HCT116 (cell line): ENCODE data around the gene OTOP2. TPM values are rescaled to one million over a fixed set of nuclear protein-coding genes. Genes with fewer than 3 reads are reported as not detected.

Source experiments
- ATAC-seq: fragments of 200-7000 bp; cut with Tn5 transposase; 2 replicates; pipeline ENCODE4 v1.9.1; 2020; ENCODE audit warnings: mild to moderate bottlenecking, moderate library complexity
- BruUV-seq: library from RNA; stranded (reverse); fragments of 400-500 nt; replicated peaks from 2 replicates; lab custom pipeline; 2021; lab: Mats Ljungman, UMichigan
- CTCF ChIA-PET: fragments of 300-600 bp; sonication (Branson Sonifier 250); formaldehyde crosslinking; loops from one replicate; lab custom pipeline; 2021; ENCODE audit warnings: antibody characterized with exemption; lab: Charles Lee
- POLR2A ChIA-PET: fragments of 300-600, 350-600 bp; sonication (Branson Sonifier 250); formaldehyde crosslinking; loops from one replicate; lab custom pipeline; 2021; ENCODE audit warnings: antibody characterized with exemption; lab: Charles Lee
- RAD21 ChIA-PET, 2 experiments: fragments of 300-600 bp; sonication (Branson Sonifier 250); formaldehyde crosslinking; loops; one replicate each; lab custom pipeline; 2023; ENCODE audit warnings: low total read pairs in 2 of 2; ENCODE audit not compliant: uncharacterized antibody in 2 of 2, unreplicated experiment in 2 of 2, low non-redundant PET in 1 of 2; lab: Charles Lee
- DNase-seq: peaks from one replicate; pipeline ENCODE4 v3.0.0-alpha.2; 2010; ENCODE audit warnings: low read depth, low spot score
- H2AFZ ChIP-seq: fragments of 200-600 bp; shearing (Covaris generic), sonication (generic); 2 replicates; pipeline ENCODE4 v1.6.1; 2017; ENCODE audit warnings: low read depth, mixed run types, mixed read lengths, antibody characterized with exemption, low read length; ENCODE audit not compliant: poor library complexity, severe bottlenecking
- H3K27ac ChIP-seq: 2 replicates; pipeline ENCODE4 v1.5.1; 2012; ENCODE audit warnings: low read depth, low read length
- H3K27me3 ChIP-seq: fragments of 200-600 bp; sonication (generic); 2 replicates; pipeline ENCODE4 v1.6.1; 2016; ENCODE audit warnings: mixed run types, low read length, mixed read lengths; ENCODE audit not compliant: insufficient read depth
- H3K36me3 ChIP-seq, 2 experiments: fragments of 200-500 bp in 1 of 2; fragments of 200-600 bp in 1 of 2; sonication (Bioruptor generic) in 1 of 2; sonication (generic) in 1 of 2; 2 replicates each; pipeline versions ENCODE4 v1.5.1 to v1.6.1; 2014 to 2016; ENCODE audit warnings: low read length in 2 of 2, inconsistent platforms in 1 of 2, mixed read lengths in 1 of 2, mixed run types in 1 of 2; ENCODE audit not compliant: insufficient read depth in 2 of 2, control insufficient read depth in 1 of 2
- H3K4me1 ChIP-seq, 2 experiments: fragments of 200-600 bp in 1 of 2; sonication (generic) in 1 of 2; 2 replicates each; pipeline versions ENCODE4 v1.5.1 to v1.6.1; 2012 to 2017; ENCODE audit warnings: low read length in 2 of 2, inconsistent platforms in 1 of 2, mild to moderate bottlenecking in 1 of 2, mixed read lengths in 1 of 2, mixed run types in 1 of 2, moderate library complexity in 1 of 2; ENCODE audit not compliant: insufficient read depth in 2 of 2, control insufficient read depth in 1 of 2
- H3K4me2 ChIP-seq: fragments of 200-600 bp; sonication (generic); 2 replicates; pipeline ENCODE4 v1.6.1; 2017; ENCODE audit warnings: mixed run types, low read length, mixed read lengths
- H3K4me3 ChIP-seq, 2 experiments: fragments of 200-600 bp in 1 of 2; sonication (generic) in 1 of 2; replicated peaks in 1 of 2; 2 replicates each; pipeline ENCODE4 v1.5.1; 2011 to 2016; ENCODE audit warnings: low read length in 2 of 2, control low read depth in 1 of 2, low read depth in 1 of 2, mild to moderate bottlenecking in 1 of 2, mixed read lengths in 1 of 2, mixed run types in 1 of 2
- H3K79me2 ChIP-seq: fragments of 200-600 bp; sonication (generic); 2 replicates; pipeline ENCODE4 v1.6.1; 2017; ENCODE audit warnings: mild to moderate bottlenecking, mixed run types, low read length, moderate library complexity, mixed read lengths; ENCODE audit not compliant: insufficient read depth
- H3K9ac ChIP-seq: fragments of 200-600 bp; sonication (generic); 2 replicates; pipeline ENCODE4 v1.6.1; 2016; ENCODE audit warnings: low read length, mixed read lengths
- H3K9me2 ChIP-seq: fragments of 200-600 bp; sonication (generic), shearing (Covaris generic); 2 replicates; pipeline ENCODE4 v1.6.1; 2017; ENCODE audit warnings: mixed run types, mild to moderate bottlenecking, moderate library complexity; ENCODE audit not compliant: insufficient read depth
- H3K9me3 ChIP-seq, 2 experiments: fragments of 200-500 bp in 1 of 2; fragments of 200-600 bp in 1 of 2; sonication (Bioruptor generic) in 1 of 2; sonication (generic) in 1 of 2; 2 replicates each; pipeline ENCODE4 v1.6.1; 2014 to 2017; ENCODE audit warnings: low read length in 2 of 2, mixed read lengths in 2 of 2, inconsistent platforms in 1 of 2, low read depth in 1 of 2, mild to moderate bottlenecking in 1 of 2, mixed run types in 1 of 2, moderate library complexity in 1 of 2; ENCODE audit not compliant: control insufficient read depth in 1 of 2, insufficient read depth in 1 of 2
- H4K20me1 ChIP-seq: fragments of 200-600 bp; sonication (generic), shearing (Covaris generic); 2 replicates; pipeline ENCODE4 v1.6.1; 2017; ENCODE audit warnings: mixed run types, mild to moderate bottlenecking, moderate library complexity; ENCODE audit not compliant: insufficient read depth
- CBX3 ChIP-seq: IDR thresholded peaks from 2 replicates; pipeline ENCODE4 v1.6.1; 2012; ENCODE audit warnings: low read depth
- CEBPB ChIP-seq: IDR thresholded peaks from 2 replicates; pipeline ENCODE4 v1.6.1; 2012; ENCODE audit warnings: low read depth
- CTCF ChIP-seq, 3 experiments: fragments of 200-600 bp in 1 of 3; sonication (generic) in 1 of 3; IDR thresholded peaks in 2 of 3; conservative IDR thresholded peaks in 1 of 3; 2 replicates each; pipeline ENCODE4 v1.5.1; 2012 to 2017; ENCODE audit warnings: low read depth in 2 of 3, low read length in 2 of 3, antibody characterized with exemption in 1 of 3, borderline replicate concordance in 1 of 3, control low read depth in 1 of 3, mild to moderate bottlenecking in 1 of 3, mixed read lengths in 1 of 3, mixed run types in 1 of 3, moderate library complexity in 1 of 3; ENCODE audit not compliant: insufficient read depth in 1 of 3
- EGR1 ChIP-seq: IDR thresholded peaks from 2 replicates; pipeline ENCODE4 v1.6.1; 2012; ENCODE audit warnings: low read depth
- ELF1 ChIP-seq: IDR thresholded peaks from 2 replicates; pipeline ENCODE4 v1.6.1; 2012; ENCODE audit warnings: low read depth, borderline replicate concordance
- EZH2 ChIP-seq: fragments of 200-600 bp; sonication (generic); IDR thresholded peaks from 2 replicates; pipeline ENCODE4 v1.6.1; 2017; ENCODE audit warnings: antibody characterized with exemption, mixed run types
- FOSL1 ChIP-seq: IDR thresholded peaks from 2 replicates; pipeline ENCODE4 v1.6.1; 2012; ENCODE audit warnings: low read depth
- JUND ChIP-seq: IDR thresholded peaks from 2 replicates; pipeline ENCODE4 v1.6.1; 2012
- MAX ChIP-seq: IDR thresholded peaks from 2 replicates; pipeline ENCODE4 v1.6.1; 2012
- RAD21 ChIP-seq: IDR thresholded peaks from 2 replicates; pipeline ENCODE4 v1.6.1; 2012; ENCODE audit warnings: low read depth, mild to moderate bottlenecking
- REST ChIP-seq: IDR thresholded peaks from 2 replicates; pipeline ENCODE4 v1.6.1; 2012; ENCODE audit warnings: low read depth
- SP1 ChIP-seq: IDR thresholded peaks from 2 replicates; pipeline ENCODE4 v1.6.1; 2012; ENCODE audit warnings: low read depth
- YY1 ChIP-seq: IDR thresholded peaks from 2 replicates; pipeline ENCODE4 v1.6.1; 2011; ENCODE audit warnings: low read length, low read depth, moderate library complexity, mild to moderate bottlenecking; ENCODE audit not compliant: insufficient replicate concordance; ENCODE audit errors: extremely low read depth
- ZBTB33 ChIP-seq: IDR thresholded peaks from 2 replicates; pipeline ENCODE4 v1.6.1; 2011; ENCODE audit warnings: mild to moderate bottlenecking, low read length, moderate library complexity; ENCODE audit not compliant: insufficient replicate concordance; ENCODE audit errors: extremely low read depth
- ZNF274 ChIP-seq: fragments of 200-500 bp; sonication (Bioruptor generic); IDR thresholded peaks from 2 replicates; pipeline ENCODE4 v1.6.1; 2014; ENCODE audit warnings: mild to moderate bottlenecking, low read depth, low read length, inconsistent platforms
- intact Hi-C: fragments of 100-400 bp; cut with micrococcal nuclease; formaldehyde crosslinking; loops from 2 replicates; pipeline ENCODE4 v1.10.0; 2022
- total RNA-seq: library from RNA; stranded (reverse); gene quantifications from one replicate; pipeline ENCODE4 v1.2.1, GENCODE V29; 2021; ENCODE audit not compliant: unreplicated experiment

The OTOP2 gene
- total RNA-seq, 1 experiment from 2014 or later, result not detected

DNA sequence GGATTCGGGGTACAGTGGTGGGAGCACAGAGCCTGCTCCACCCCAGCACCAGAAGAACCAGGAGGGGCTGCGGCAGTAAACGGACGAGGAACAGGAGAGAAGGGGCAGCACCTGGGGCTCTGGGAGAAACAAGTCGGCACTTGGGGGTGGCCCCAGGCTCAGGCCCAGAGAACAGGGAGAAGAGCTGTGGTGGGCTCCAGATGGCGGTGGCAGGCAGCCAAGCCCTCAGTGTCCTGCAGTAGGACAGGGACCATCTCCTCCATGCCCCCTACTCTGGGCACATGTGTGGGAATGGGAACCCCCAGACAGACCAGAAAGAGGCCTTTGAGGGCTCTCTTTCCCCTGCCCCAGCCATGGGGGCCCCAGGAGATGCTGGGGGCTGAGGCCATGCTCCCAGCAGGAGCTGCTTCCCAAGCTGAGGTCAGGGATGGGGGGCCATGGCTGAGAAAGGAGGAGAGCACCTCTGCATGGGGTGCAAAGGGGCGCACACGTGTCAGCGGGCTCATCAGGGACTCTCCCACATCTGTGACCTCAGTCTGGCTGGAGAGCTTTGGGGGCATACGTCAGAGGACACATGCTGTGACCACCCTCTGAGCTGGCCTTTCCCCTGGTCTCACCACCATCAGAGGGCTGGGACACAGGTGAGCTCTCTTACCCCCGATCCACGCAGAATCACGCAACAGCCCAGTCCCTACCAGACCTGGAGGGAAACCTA is 7.8 kb upstream of the OTOP2 start:
- no peak overlapping the region for H3K4me2 ChIP-seq
- peaks cover 7 to 9% of the 10 kb centered on the region in 2 experiments; a peak in 3 of 4 replicates for H3K4me1 ChIP-seq
- ChIA-PET RAD21 (no interaction called here), POLR2A (no interaction called here), CTCF (no interaction called here)
- H3K36me3 ChIP-seq, result peaks cover 0 to 2% of the 10 kb centered on the region in 2 experiments; a peak in 1 of 4 replicates
- H4K20me1 ChIP-seq, result no peaks in the 10 kb centered on the region
- no peaks in the 10 kb centered on the region for H3K9me3 ChIP-seq
- H3K4me3 ChIP-seq, result no peak overlapping the region
- no peaks in the 10 kb centered on the region for H3K79me2 ChIP-seq
- BruUV-seq, result no TSS peak
- H3K9ac ChIP-seq, result no peak overlapping the region
- no peak overlapping the region for H2AFZ ChIP-seq
- TF ChIP-seq FOSL1, result no peak
- TF ChIP-seq CBX3, result no peak
- TF ChIP-seq REST, result no peak
- TF ChIP-seq ZNF274, result no peak
- TF ChIP-seq CTCF (IDR thresholded peaks at IDR 0.05 in 2 of 3, conservative IDR thresholded peaks at IDR 0.05 in 1 of 3; ENCODE audit: borderline replicate concordance in 1 of 3, insufficient read depth in 1 of 3, low read depth in 2 of 3, low read length in 2 of 3), result no peak
- TF ChIP-seq SP1, result no peak
- no peak for TF ChIP-seq CEBPB
- no peak for TF ChIP-seq ELF1
- no peak for TF ChIP-seq JUND
- TF ChIP-seq ZBTB33, result no peak
- no peak for TF ChIP-seq EZH2
- no peak for TF ChIP-seq YY1
- no peak for TF ChIP-seq MAX
- no peak for TF ChIP-seq RAD21
- no peak for TF ChIP-seq EGR1
- intact Hi-C loops, result no loop called here
- no peaks in the 10 kb centered on the region for H3K27me3 ChIP-seq
- ATAC-seq, result no peak
- H3K9me2 ChIP-seq, result no peaks in the 10 kb centered on the region
- peak overlapping the region; percentile 25; the same call in 1 of the 2 replicates for H3K27ac ChIP-seq
- no peak for DNase-seq
